Testis (tissue), 3 donors: ENCODE measurements around the gene ARFGAP3. TPM values are rescaled to one million over a fixed set of nuclear protein-coding genes. Genes with fewer than 3 reads are reported as not detected.

Experiments used
- DNase-seq: peaks from one replicate; pipeline ENCODE4 v3.0.0-alpha.2; 2019
- H3K27ac ChIP-seq, 2 donors: fragments of 200-600 bp; sonication (generic); one replicate each; pipeline ENCODE4 v1.5.1; 2019
- H3K27me3 ChIP-seq: fragments of 200-600 bp; sonication (generic); one replicate; pipeline ENCODE4 v1.5.1; 2019
- H3K36me3 ChIP-seq: fragments of 200-600 bp; sonication (generic); one replicate; pipeline ENCODE4 v1.5.1; 2017; ENCODE audit warnings: low read depth; ENCODE audit errors: missing control alignments
- H3K4me1 ChIP-seq: fragments of 200-600 bp; sonication (generic); one replicate; pipeline ENCODE4 v1.5.1; 2019
- H3K4me3 ChIP-seq, 2 donors: fragments of 200-600 bp; sonication (generic); one replicate each; pipeline ENCODE4 v1.5.1; 2017 to 2019
- H3K9me3 ChIP-seq: fragments of 200-600 bp; sonication (generic); one replicate; pipeline ENCODE4 v1.5.1; 2017
- CTCF ChIP-seq, 3 experiments: fragments of 450-650 bp in 2 of 3; fragments of 200-600 bp in 1 of 3; sonication (generic) in 1 of 3; IDR thresholded peaks; one replicate each; pipeline ENCODE4 v1.5.1; 2016 to 2019; ENCODE audit warnings: antibody characterized with exemption in 3 of 3, mild to moderate bottlenecking in 2 of 3, moderate library complexity in 1 of 3
- POLR2A ChIP-seq: fragments of 450-650 bp; IDR thresholded peaks from one replicate; pipeline ENCODE4 v1.6.1; 2017; ENCODE audit warnings: antibody characterized with exemption, mild to moderate bottlenecking, moderate library complexity
- WGBS, 2 donors: methylation state at CpG; one replicate each; pipeline ENCODE4 v1.1.5; 2018; 5-methylcytosine and 5-hydroxymethylcytosine counted together
- intact Hi-C: fragments of 100-400 bp; cut with DNase I; formaldehyde crosslinking; loops from one replicate; pipeline ENCODE4 v1.15.1; 2023; ENCODE audit warnings: low total_unique reads
- polyA plus RNA-seq: library from polyadenylated mRNA; stranded (reverse); fragments of 350-450 nt; fragmentation: Illumina TruSeq; extraction: RNeasy Lipid Tissue Mini Kit (QIAGEN cat#74804); gene quantifications from one replicate; pipeline ENCODE4 v1.2.3, GENCODE V29; 2014; ENCODE audit warnings: low read depth, low replicate concordance; ENCODE audit not compliant: insufficient read depth
- small RNA-seq, 2 donors: library from RNA; depleted of rRNA; stranded (forward); fragments of <200 nt; gene quantifications; one replicate each; pipeline ENCODE3, GENCODE V24; 2016
- total RNA-seq, 2 donors: library from RNA; depleted of rRNA; stranded (reverse); fragments of >200 nt; gene quantifications; one replicate each; pipeline ENCODE4 v1.2.3, GENCODE V29; 2016

Gene ARFGAP3
- total and polyA plus RNA-seq, 3 donors from 2014 or later = 50.2 to 82.9 (median 54.1) TPM

GRCh38 chr22:42747701-42748513 is 109.2 kb downstream of the ARFGAP3 start:
- H3K4me1 ChIP-seq = peaks cover 21% of the 10 kb centered on the region
- no peak overlapping the region for H3K27ac ChIP-seq

More at GRCh38 chr22:42747701-42748513, 109.2 kb downstream of the ARFGAP3 start:
- intact Hi-C loops = no loop called here
- 59% methylated on average over 14 of the region's 14 CpGs for WGBS, 2 donors
- Histone ChIP-seq H3K9me3 (no peaks in the 10 kb centered on the region), H3K36me3 (no peaks in the 10 kb centered on the region), H3K4me3 (no peak overlapping the region), H3K27me3 (no peaks in the 10 kb centered on the region)
- TF ChIP-seq POLR2A (no peak), CTCF (IDR thresholded peaks at IDR 0.05) (no peak)
- no peak for DNase-seq

Small RNA genes lying within 50 kb of the gene (small RNA-seq; reads per million reads assigned to genes)
- 0 reads per million in 2 donors for gene RF00019

Other genes with a start within 250 kb of the ARFGAP3 start
- 10 to 100 TPM; 57.5 to 60.5 TPM for gene POLDIP3, start 242.4 kb downstream of the ARFGAP3 start, total RNA-seq
- gene POLDIP3, start 242.4 kb downstream of the ARFGAP3 start, polyA plus RNA-seq = 76.9 TPM
- gene ATP5MGL, start 216.7 kb downstream of the ARFGAP3 start, total RNA-seq = under 1 TPM in 1 of 2 donors, not detected in 1; 0.55 TPM
- gene ATP5MGL, start 216.7 kb downstream of the ARFGAP3 start, polyA plus RNA-seq = not detected
- 100 to 1,000 TPM; 330 to 484 TPM for gene CYB5R3, start 207.9 kb downstream of the ARFGAP3 start, total RNA-seq
- gene CYB5R3, start 207.9 kb downstream of the ARFGAP3 start, polyA plus RNA-seq = 423 TPM
- 10 to 100 TPM; 15.7 to 17.3 TPM for gene A4GALT, start 136.4 kb downstream of the ARFGAP3 start, total RNA-seq
- gene A4GALT, start 136.4 kb downstream of the ARFGAP3 start, polyA plus RNA-seq = 13.5 TPM
- gene PACSIN2, start 157.9 kb upstream of the ARFGAP3 start, total RNA-seq = 10 to 100 TPM; 43.6 to 45.6 TPM
- 43.5 TPM for gene PACSIN2, start 157.9 kb upstream of the ARFGAP3 start, polyA plus RNA-seq
- 10 to 100 TPM; 22.5 to 28.9 TPM for gene TTLL1, start 232.1 kb upstream of the ARFGAP3 start, total RNA-seq
- gene TTLL1, start 232.1 kb upstream of the ARFGAP3 start, polyA plus RNA-seq = 30.0 TPM